Osteoblast (primary cell): Measurements from ENCODE around the gene IRF8. TPM values are rescaled to one million over a fixed set of nuclear protein-coding genes. Genes with fewer than 3 reads are reported as not detected.

Source experiments
- DNase-seq: peaks from one replicate; pipeline ENCODE4 v3.0.0; 2011; ENCODE audit warnings: low spot score, mixed read lengths; ENCODE audit not compliant: insufficient read length; ENCODE audit errors: missing footprints
- H2AFZ ChIP-seq: 2 replicates; pipeline ENCODE4 v1.6.0; 2011; ENCODE audit warnings: mild to moderate bottlenecking, low read length
- H3K27ac ChIP-seq: 2 replicates; pipeline ENCODE4 v1.5.1; 2011; ENCODE audit warnings: mild to moderate bottlenecking, low read depth, low read length, moderate library complexity
- H3K27me3 ChIP-seq: 2 replicates; pipeline ENCODE4 v1.6.0; 2012; ENCODE audit warnings: mild to moderate bottlenecking, control low read depth, inconsistent platforms, low read length, moderate library complexity; ENCODE audit not compliant: insufficient read depth
- H3K36me3 ChIP-seq: 2 replicates; pipeline ENCODE4 v1.5.1; 2011; ENCODE audit warnings: mild to moderate bottlenecking, low read length, control low read depth, moderate library complexity; ENCODE audit not compliant: insufficient read depth
- H3K4me1 ChIP-seq: 2 replicates; pipeline ENCODE4 v1.5.1; 2011; ENCODE audit warnings: mild to moderate bottlenecking, low read length, control low read depth, moderate library complexity; ENCODE audit not compliant: insufficient read depth
- H3K4me2 ChIP-seq: 2 replicates; pipeline ENCODE4 v1.6.0; 2011; ENCODE audit warnings: mild to moderate bottlenecking, low read length; ENCODE audit not compliant: insufficient read depth
- H3K4me3 ChIP-seq: fragments of 200-600 bp; sonication (generic); 3 replicates; pipeline ENCODE4 v1.5.1; 2012; ENCODE audit warnings: mild to moderate bottlenecking, low read length, inconsistent platforms; ENCODE audit not compliant: insufficient read depth
- H3K79me2 ChIP-seq: 2 replicates; pipeline ENCODE4 v1.6.0; 2012; ENCODE audit warnings: mild to moderate bottlenecking, low read length, control low read depth, inconsistent platforms; ENCODE audit not compliant: insufficient read depth
- H3K9me3 ChIP-seq: 2 replicates; pipeline ENCODE4 v1.5.1; 2011; ENCODE audit warnings: low read depth, low read length, control low read depth
- H4K20me1 ChIP-seq: 2 replicates; pipeline ENCODE4 v1.6.0; 2012; ENCODE audit warnings: mild to moderate bottlenecking, low read length, control low read depth; ENCODE audit not compliant: insufficient read depth
- total RNA-seq: library from RNA; depleted of rRNA; stranded (reverse); fragments of >200 nt; gene quantifications from 2 replicates; pipeline ENCODE4 v1.2.3, GENCODE V29; 2012
- TF ChIP-seq, protein P1 (sequence below): IDR thresholded peaks from 2 replicates; pipeline ENCODE4 v1.5.1; 2011; ENCODE audit warnings: mild to moderate bottlenecking, low read depth, low read length, moderate library complexity; ENCODE audit errors: extremely low read depth

The IRF8 gene
- total RNA-seq, 1 donor = 0.36 TPM

DNA sequence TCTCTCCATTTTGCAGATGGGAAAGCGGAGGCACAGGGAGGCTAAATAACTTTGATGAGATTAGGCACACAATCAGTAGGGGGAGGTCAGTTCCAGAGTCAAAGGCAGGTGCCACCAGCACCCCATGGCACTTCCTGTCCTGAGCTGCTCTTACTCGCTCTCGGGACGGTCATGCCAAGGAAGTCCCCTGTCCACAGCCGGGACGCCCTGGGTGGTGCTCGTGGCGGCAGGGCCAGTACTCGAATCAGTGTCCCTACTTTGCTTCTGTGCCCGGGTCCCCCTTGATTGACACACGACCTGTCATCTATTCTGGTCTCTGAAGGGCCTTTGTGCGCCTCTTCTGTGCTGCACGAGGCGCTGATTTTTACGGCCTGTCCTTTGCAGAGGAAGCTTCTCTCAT lies 31.3 kb downstream of the IRF8 start:
- DNase-seq = peak; percentile 70
- Histone ChIP-seq H3K4me3 (no peak overlapping the region), H4K20me1 (no peaks in the 10 kb centered on the region), H3K36me3 (no peaks in the 10 kb centered on the region), H3K4me1 (no peaks in the 10 kb centered on the region), H3K27ac (no peak overlapping the region), H3K9me3 (no peaks in the 10 kb centered on the region), H3K4me2 (no peak overlapping the region), H3K27me3 (peaks cover 17% of the 10 kb centered on the region), H3K79me2 (no peaks in the 10 kb centered on the region), H2AFZ (no peak overlapping the region)
- TF ChIP-seq, protein P1, sequence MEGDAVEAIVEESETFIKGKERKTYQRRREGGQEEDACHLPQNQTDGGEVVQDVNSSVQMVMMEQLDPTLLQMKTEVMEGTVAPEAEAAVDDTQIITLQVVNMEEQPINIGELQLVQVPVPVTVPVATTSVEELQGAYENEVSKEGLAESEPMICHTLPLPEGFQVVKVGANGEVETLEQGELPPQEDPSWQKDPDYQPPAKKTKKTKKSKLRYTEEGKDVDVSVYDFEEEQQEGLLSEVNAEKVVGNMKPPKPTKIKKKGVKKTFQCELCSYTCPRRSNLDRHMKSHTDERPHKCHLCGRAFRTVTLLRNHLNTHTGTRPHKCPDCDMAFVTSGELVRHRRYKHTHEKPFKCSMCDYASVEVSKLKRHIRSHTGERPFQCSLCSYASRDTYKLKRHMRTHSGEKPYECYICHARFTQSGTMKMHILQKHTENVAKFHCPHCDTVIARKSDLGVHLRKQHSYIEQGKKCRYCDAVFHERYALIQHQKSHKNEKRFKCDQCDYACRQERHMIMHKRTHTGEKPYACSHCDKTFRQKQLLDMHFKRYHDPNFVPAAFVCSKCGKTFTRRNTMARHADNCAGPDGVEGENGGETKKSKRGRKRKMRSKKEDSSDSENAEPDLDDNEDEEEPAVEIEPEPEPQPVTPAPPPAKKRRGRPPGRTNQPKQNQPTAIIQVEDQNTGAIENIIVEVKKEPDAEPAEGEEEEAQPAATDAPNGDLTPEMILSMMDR = no peak

DNA sequence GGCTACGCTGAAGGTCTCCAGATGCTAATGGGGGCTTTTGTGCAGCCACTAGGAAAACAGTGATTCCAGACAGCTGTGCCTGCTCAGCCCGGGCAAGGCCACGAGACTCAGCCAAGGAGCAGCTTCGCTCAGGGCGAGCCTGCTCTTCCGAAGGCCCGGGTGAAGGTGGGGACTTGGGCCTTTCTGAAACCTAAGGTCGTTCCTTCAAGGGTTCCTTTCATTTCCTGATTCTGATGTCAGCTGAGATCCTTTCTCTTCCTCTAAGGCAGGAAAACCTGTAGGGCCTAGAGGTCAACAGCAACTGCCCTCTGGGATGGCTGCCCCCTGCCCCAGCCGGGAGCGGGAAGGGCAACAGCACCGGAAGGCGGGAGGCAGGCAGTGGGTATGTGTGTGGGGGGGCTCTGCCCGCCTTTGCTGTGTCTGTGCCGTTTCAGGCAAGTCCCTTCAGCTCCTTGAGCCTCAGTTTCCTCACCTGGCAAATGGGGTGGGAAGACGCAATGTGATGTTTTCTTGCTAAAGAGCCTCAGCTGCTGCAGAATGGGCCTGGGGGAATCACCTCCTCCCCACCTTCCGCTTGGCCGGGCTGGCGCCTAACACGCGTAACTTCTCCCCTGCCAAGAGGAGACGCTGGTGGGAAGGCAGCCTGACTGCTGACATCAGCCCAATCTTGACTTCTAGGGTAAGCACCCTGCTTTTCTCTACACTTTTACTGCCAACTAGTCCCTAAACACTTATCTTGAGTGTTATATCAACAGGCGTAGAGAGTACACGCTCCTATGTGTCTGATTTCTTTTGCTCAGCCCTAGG lies 32.8 kb downstream of the IRF8 start:
- Histone ChIP-seq H3K9me3 (no peaks in the 10 kb centered on the region), H3K27me3 (peaks cover 21% of the 10 kb centered on the region), H3K4me3 (no peak overlapping the region), H3K27ac (no peak overlapping the region), H3K36me3 (no peaks in the 10 kb centered on the region), H3K79me2 (no peaks in the 10 kb centered on the region), H4K20me1 (no peaks in the 10 kb centered on the region), H2AFZ (no peak overlapping the region), H3K4me2 (no peak overlapping the region), H3K4me1 (no peaks in the 10 kb centered on the region)
- TF ChIP-seq, protein P1 = no peak
- DNase-seq = no peak

DNA sequence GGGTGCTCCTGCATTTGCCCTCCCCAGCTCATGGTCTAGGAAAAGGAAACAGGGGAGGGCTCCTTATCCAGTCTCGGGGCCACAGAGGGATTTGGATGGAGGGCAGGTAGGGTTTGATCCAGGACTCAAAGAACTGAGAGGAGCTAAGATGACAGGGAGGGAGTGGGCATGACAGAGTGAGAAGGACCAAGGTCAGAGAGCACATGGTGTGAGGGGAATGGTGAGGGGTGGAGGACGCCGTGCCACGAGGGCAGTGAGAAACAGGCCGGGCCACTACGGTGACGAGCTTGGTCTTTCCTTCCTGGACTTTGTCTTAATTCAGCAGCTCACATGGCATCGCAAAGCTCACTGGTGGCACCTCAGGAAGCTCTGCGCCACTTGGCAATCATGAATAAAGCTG lies 35.2 kb downstream of the IRF8 start:
- DNase-seq = no peak
- no peak overlapping the region for H2AFZ ChIP-seq
- TF ChIP-seq, protein P1 = no peak
- no peaks in the 10 kb centered on the region for H3K79me2 ChIP-seq
- no peak overlapping the region for H3K4me2 ChIP-seq
- no peak overlapping the region for H3K27ac ChIP-seq
- H4K20me1 ChIP-seq = no peaks in the 10 kb centered on the region
- H3K4me3 ChIP-seq = no peak overlapping the region
- peaks cover 16% of the 10 kb centered on the region for H3K27me3 ChIP-seq
- no peaks in the 10 kb centered on the region for H3K36me3 ChIP-seq
- no peaks in the 10 kb centered on the region for H3K4me1 ChIP-seq
- H3K9me3 ChIP-seq = no peaks in the 10 kb centered on the region

DNA sequence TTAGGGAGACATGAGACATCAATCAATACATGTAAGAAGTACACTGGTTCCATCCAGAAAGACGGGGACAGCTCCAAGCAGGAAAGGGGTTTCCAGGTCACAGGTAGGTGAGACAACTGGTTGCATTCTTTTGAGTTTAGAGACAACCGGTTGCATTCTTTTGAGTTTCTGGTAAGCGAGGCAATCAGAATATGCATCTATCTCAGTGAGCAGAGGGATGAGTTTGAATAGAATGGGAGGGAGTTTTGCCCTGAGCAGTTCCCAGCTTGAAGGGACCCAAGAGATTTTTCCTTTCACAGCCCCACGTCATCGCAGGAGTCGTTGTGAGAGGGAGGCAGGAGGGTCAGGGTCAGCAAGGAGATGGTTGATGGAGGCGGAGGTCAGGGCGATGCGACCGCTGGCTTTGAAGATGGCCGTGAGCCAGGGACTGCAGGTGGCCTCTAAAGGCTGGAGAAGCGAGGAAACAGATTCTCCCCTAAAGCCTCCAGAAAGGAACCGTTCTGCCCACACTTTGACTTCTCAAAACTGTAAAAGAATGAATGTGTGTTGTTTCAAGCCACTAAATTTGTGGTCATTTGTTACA lies 36.5 kb downstream of the IRF8 start:
- Histone ChIP-seq H3K4me3 (no peak overlapping the region), H2AFZ (no peak overlapping the region), H3K9me3 (no peaks in the 10 kb centered on the region), H3K27me3 (peaks cover 16% of the 10 kb centered on the region), H3K79me2 (no peaks in the 10 kb centered on the region), H3K4me2 (no peak overlapping the region), H4K20me1 (no peaks in the 10 kb centered on the region), H3K27ac (no peak overlapping the region), H3K4me1 (no peaks in the 10 kb centered on the region), H3K36me3 (no peaks in the 10 kb centered on the region)
- TF ChIP-seq, protein P1 = no peak
- no peak for DNase-seq
